HUES48 (cell line): ENCODE data around the gene SMIM41.

Source experiments
- H3K27ac ChIP-seq: one replicate; pipeline ENCODE4 v1.7.0; 2013; ENCODE audit warnings: low read depth, low read length, inconsistent platforms
- H3K27me3 ChIP-seq: 2 replicates; pipeline ENCODE4 v1.6.1; 2013; ENCODE audit warnings: mild to moderate bottlenecking, low read length; ENCODE audit not compliant: control insufficient read depth, insufficient read depth
- H3K36me3 ChIP-seq: 2 replicates; pipeline ENCODE4 v1.6.1; 2013; ENCODE audit warnings: low read length; ENCODE audit not compliant: control insufficient read depth, insufficient read depth
- H3K4me1 ChIP-seq: 2 replicates; pipeline ENCODE4 v1.6.1; 2013; ENCODE audit warnings: mild to moderate bottlenecking, low read length; ENCODE audit not compliant: control insufficient read depth, insufficient read depth
- H3K4me3 ChIP-seq: 2 replicates; pipeline ENCODE4 v1.5.1; 2013; ENCODE audit warnings: mild to moderate bottlenecking, low read depth, low read length
- H3K9ac ChIP-seq: 2 replicates; pipeline ENCODE4 v1.6.1; 2013; ENCODE audit warnings: mild to moderate bottlenecking, low read depth, low read length, moderate library complexity
- H3K9me3 ChIP-seq: 2 replicates; pipeline ENCODE4 v1.6.1; 2013; ENCODE audit warnings: low read length; ENCODE audit not compliant: control insufficient read depth, insufficient read depth

Gene SMIM41

GRCh38 chr12:52079576-52080402, at the start of gene SMIM41:
Gene SMIM41, plus strand, starts transcription at chr12:52079704. Its CDS starts 76 bp downstream, at chr12:52079780.
- Histone ChIP-seq H3K36me3 (peaks cover 41% of the 10 kb centered on the region), H3K27ac (no peak within 1 kb of the TSS), H3K9me3 (no peaks in the 10 kb centered on the region), H3K4me3 (no peak within 1 kb of the TSS), H3K4me1 (peaks cover 18% of the 10 kb centered on the region), H3K27me3 (no peaks in the 10 kb centered on the region), H3K9ac (no peak within 1 kb of the TSS)

GRCh38 chr12:52032446-52032803, 47.1 kb upstream of the SMIM41 start:
- Histone ChIP-seq H3K4me3 (peak overlapping the region; percentile 34), H3K36me3 (no peaks in the 10 kb centered on the region), H3K27ac (peak overlapping the region; percentile 2), H3K9me3 (no peaks in the 10 kb centered on the region), H3K9ac (no peak overlapping the region; the same call in 1 of the 2 replicates), H3K4me1 (peaks cover 22% of the 10 kb centered on the region), H3K27me3 (peaks cover 39% of the 10 kb centered on the region)

GRCh38 chr12:52032804-52033445, 46.6 kb upstream of the SMIM41 start:
- peak overlapping the region; percentile 60 for H3K4me3 ChIP-seq
- peak overlapping the region; percentile 80 for H3K27ac ChIP-seq
- H3K4me1 ChIP-seq: peaks cover 22% of the 10 kb centered on the region
- no peaks in the 10 kb centered on the region for H3K9me3 ChIP-seq
- H3K36me3 ChIP-seq: no peaks in the 10 kb centered on the region
- H3K27me3 ChIP-seq: peaks cover 39% of the 10 kb centered on the region
- peak overlapping the region; percentile 60; the same call in 1 of the 2 replicates for H3K9ac ChIP-seq

GRCh38 chr12:52033446-52034140, 45.9 kb upstream of the SMIM41 start:
- Histone ChIP-seq H3K9ac (peak overlapping the region; percentile 60; the same call in 1 of the 2 replicates), H3K36me3 (no peaks in the 10 kb centered on the region), H3K27me3 (peaks cover 44% of the 10 kb centered on the region), H3K27ac (peak overlapping the region; percentile 80), H3K4me3 (peak overlapping the region; percentile 60), H3K4me1 (peaks cover 24% of the 10 kb centered on the region), H3K9me3 (no peaks in the 10 kb centered on the region)

GRCh38 chr12:52035190-52035589, 44.3 kb upstream of the SMIM41 start:
- Histone ChIP-seq H3K27ac (no peak overlapping the region), H3K36me3 (no peaks in the 10 kb centered on the region), H3K9ac (no peak overlapping the region), H3K4me3 (no peak overlapping the region), H3K4me1 (peaks cover 15% of the 10 kb centered on the region), H3K27me3 (peaks cover 52% of the 10 kb centered on the region), H3K9me3 (no peaks in the 10 kb centered on the region)

GRCh38 chr12:52035926-52036325, 43.6 kb upstream of the SMIM41 start:
- no peak overlapping the region for H3K4me3 ChIP-seq
- H3K9me3 ChIP-seq: no peaks in the 10 kb centered on the region
- no peak overlapping the region for H3K9ac ChIP-seq
- H3K27me3 ChIP-seq: peaks cover 52% of the 10 kb centered on the region
- H3K27ac ChIP-seq: no peak overlapping the region
- peaks cover 15% of the 10 kb centered on the region for H3K4me1 ChIP-seq
- H3K36me3 ChIP-seq: no peaks in the 10 kb centered on the region

- Histone ChIP-seq H3K4me1 (peaks cover 18% of the 10 kb centered on the region), H3K4me3 (peak overlapping the region; percentile 63), H3K9ac (peak overlapping the region; percentile 26; the same call in 1 of the 2 replicates), H3K27me3 (peaks cover 52% of the 10 kb centered on the region), H3K9me3 (no peaks in the 10 kb centered on the region), H3K27ac (peak overlapping the region; percentile 77), H3K36me3 (no peaks in the 10 kb centered on the region)
Measured at GRCh38 chr12:52036587-52037171, 42.8 kb upstream of the SMIM41 start.

GRCh38 chr12:52037248-52037861, 42.1 kb upstream of the SMIM41 start:
- no peaks in the 10 kb centered on the region for H3K36me3 ChIP-seq
- H3K4me3 ChIP-seq: peak overlapping the region; percentile 77
- H3K9me3 ChIP-seq: no peaks in the 10 kb centered on the region
- peaks cover 16% of the 10 kb centered on the region for H3K4me1 ChIP-seq
- H3K9ac ChIP-seq: peak overlapping the region; percentile 65
- peak overlapping the region; percentile 8 for H3K27ac ChIP-seq
- H3K27me3 ChIP-seq: peaks cover 46% of the 10 kb centered on the region

- H3K27ac ChIP-seq: no peak overlapping the region
- H3K27me3 ChIP-seq: peaks cover 46% of the 10 kb centered on the region
- no peaks in the 10 kb centered on the region for H3K9me3 ChIP-seq
- H3K4me1 ChIP-seq: peaks cover 9% of the 10 kb centered on the region; the same call in 1 of the 2 replicates
- no peak overlapping the region for H3K9ac ChIP-seq
- no peaks in the 10 kb centered on the region for H3K36me3 ChIP-seq
- H3K4me3 ChIP-seq: no peak overlapping the region
Measured at GRCh38 chr12:52038447-52038846, 41.1 kb upstream of the SMIM41 start.

- Histone ChIP-seq H3K4me1 (peaks cover 8% of the 10 kb centered on the region; the same call in 1 of the 2 replicates), H3K9me3 (no peaks in the 10 kb centered on the region), H3K9ac (no peak overlapping the region), H3K27ac (no peak overlapping the region), H3K27me3 (peaks cover 20% of the 10 kb centered on the region), H3K4me3 (no peak overlapping the region), H3K36me3 (no peaks in the 10 kb centered on the region)
Measured at GRCh38 chr12:52041035-52041434, 38.5 kb upstream of the SMIM41 start.
